IMR-90 (cell line): Measurements from ENCODE around the gene TTC23. TPM values are rescaled to one million over a fixed set of nuclear protein-coding genes. Genes with fewer than 3 reads are reported as not detected.

Source experiments
- ATAC-seq: fragments of 200-7000 bp; cut with Tn5 transposase; 2 replicates; pipeline ENCODE4 v1.9.1; 2020; ENCODE audit warnings: low read depth, mild to moderate bottlenecking, moderate library complexity
- BruUV-seq: library from RNA; stranded (reverse); fragments of 400-500 nt; replicated peaks from 2 replicates; lab custom pipeline; 2021; lab: Mats Ljungman, UMichigan
- CTCF ChIA-PET: fragments of 300-600 bp; formaldehyde crosslinking; extraction: SDS; loops from one replicate; lab custom pipeline; 2021; ENCODE audit warnings: antibody characterized with exemption; lab: Yijun Ruan, JAX
- POLR2A ChIA-PET: fragments of 300-600 bp; sonication (Branson Sonifier 250); formaldehyde crosslinking; loops from one replicate; lab custom pipeline; 2022; ENCODE audit warnings: antibody characterized with exemption; ENCODE audit not compliant: unreplicated experiment; lab: Charles Lee
- DNase-seq: peaks from one replicate; pipeline ENCODE4 v3.0.0; 2013
- H2AFZ ChIP-seq: replicated peaks from 2 replicates; pipeline ENCODE3; 2013; ENCODE audit warnings: low read length, mild to moderate bottlenecking; ENCODE audit not compliant: poor library complexity
- H2AK5ac ChIP-seq: 2 replicates; pipeline ENCODE4 v1.6.1; 2013; ENCODE audit warnings: low read depth, low read length, inconsistent platforms
- H2AK9ac ChIP-seq: replicated peaks from 2 replicates; pipeline ENCODE3; 2013; ENCODE audit warnings: mild to moderate bottlenecking, low read depth, low read length, moderate library complexity; ENCODE audit not compliant: poor library complexity
- H2BK120ac ChIP-seq: 2 replicates; pipeline ENCODE4 v1.6.1; 2013; ENCODE audit warnings: low read depth, low read length, inconsistent platforms
- H2BK15ac ChIP-seq: 3 replicates; pipeline ENCODE4 v1.6.1; 2013; ENCODE audit warnings: low read depth, low read length, inconsistent platforms
- H2BK20ac ChIP-seq: 2 replicates; pipeline ENCODE4 v1.6.1; 2013; ENCODE audit warnings: low read depth, mild to moderate bottlenecking, inconsistent platforms, low read length, moderate library complexity
- H2BK5ac ChIP-seq: 2 replicates; pipeline ENCODE4 v1.6.1; 2013; ENCODE audit warnings: mild to moderate bottlenecking, low read depth, low read length, inconsistent platforms; ENCODE audit not compliant: poor library complexity, severe bottlenecking
- H3K14ac ChIP-seq: replicated peaks from 2 replicates; pipeline ENCODE4 v1.6.1; 2013; ENCODE audit warnings: low read depth, low read length, inconsistent platforms
- H3K18ac ChIP-seq: 2 replicates; pipeline ENCODE4 v1.6.1; 2013; ENCODE audit warnings: low read depth, low read length, control low read depth
- H3K23ac ChIP-seq: 2 replicates; pipeline ENCODE4 v1.6.1; 2013; ENCODE audit warnings: low read depth, low read length, inconsistent platforms
- H3K27ac ChIP-seq: 2 replicates; pipeline ENCODE4 v1.5.1; 2013; ENCODE audit warnings: mild to moderate bottlenecking, control low read depth, low read length; ENCODE audit not compliant: insufficient read depth
- H3K27me3 ChIP-seq: 2 replicates; pipeline ENCODE4 v1.6.1; 2013; ENCODE audit warnings: low read length; ENCODE audit not compliant: control insufficient read depth, insufficient read depth
- H3K36me3 ChIP-seq: 2 replicates; pipeline ENCODE4 v1.6.1; 2013; ENCODE audit warnings: low read length, mixed read lengths; ENCODE audit not compliant: control insufficient read depth, insufficient read depth
- H3K4ac ChIP-seq: 2 replicates; pipeline ENCODE4 v1.6.1; 2013; ENCODE audit warnings: low read depth, low read length, inconsistent platforms
- H3K4me1 ChIP-seq: 2 replicates; pipeline ENCODE4 v1.6.1; 2013; ENCODE audit warnings: low read length, mixed read lengths; ENCODE audit not compliant: control insufficient read depth, insufficient read depth
- H3K4me2 ChIP-seq: 2 replicates; pipeline ENCODE4 v1.6.1; 2013; ENCODE audit warnings: low read depth, mild to moderate bottlenecking, control low read depth, low read length, moderate library complexity
- H3K4me3 ChIP-seq: 2 replicates; pipeline ENCODE4 v1.5.1; 2013; ENCODE audit warnings: low read depth, mild to moderate bottlenecking, control low read depth, low read length, moderate library complexity; ENCODE audit not compliant: insufficient read depth
- H3K56ac ChIP-seq: 2 replicates; pipeline ENCODE4 v1.6.1; 2013; ENCODE audit warnings: low read length, inconsistent platforms; ENCODE audit not compliant: insufficient read depth; ENCODE audit errors: extremely low read depth
- H3K79me1 ChIP-seq, 2 experiments: 2 replicates each; pipeline ENCODE4 v1.6.1; 2013; ENCODE audit warnings: low read length in 2 of 2, inconsistent platforms in 1 of 2, low read depth in 1 of 2
- H3K9ac ChIP-seq: 2 replicates; pipeline ENCODE4 v1.6.1; 2013; ENCODE audit warnings: low read depth, low read length, control low read depth
- H3K9me1 ChIP-seq: 2 replicates; pipeline ENCODE4 v1.6.1; 2013; ENCODE audit warnings: low read length, inconsistent platforms; ENCODE audit not compliant: insufficient read depth
- H3K9me3 ChIP-seq: 2 replicates; pipeline ENCODE4 v1.6.1; 2013; ENCODE audit warnings: low read length; ENCODE audit not compliant: control insufficient read depth, insufficient read depth
- H4K20me1 ChIP-seq: 2 replicates; pipeline ENCODE4 v1.6.1; 2013; ENCODE audit warnings: low read length, inconsistent platforms; ENCODE audit not compliant: insufficient read depth
- H4K5ac ChIP-seq: 2 replicates; pipeline ENCODE4 v1.6.1; 2013; ENCODE audit warnings: mild to moderate bottlenecking, low read depth, low read length, control low read depth
- H4K8ac ChIP-seq, 2 experiments: 2 replicates each; pipeline ENCODE4 v1.6.1; 2013; ENCODE audit warnings: low read depth in 2 of 2, low read length in 2 of 2, control low read depth in 1 of 2, inconsistent platforms in 1 of 2
- H4K91ac ChIP-seq: 2 replicates; pipeline ENCODE4 v1.6.1; 2013; ENCODE audit warnings: low read depth, low read length, inconsistent platforms; ENCODE audit not compliant: insufficient read depth
- BHLHE40 ChIP-seq: fragments of 150-350 bp; IDR thresholded peaks from 2 replicates; pipeline ENCODE4 v1.6.1; 2016; ENCODE audit warnings: mild to moderate bottlenecking, low read depth, low read length
- CEBPB ChIP-seq: IDR thresholded peaks from 2 replicates; pipeline ENCODE4 v1.6.1; 2012; ENCODE audit warnings: low read depth, low read length, improper control_type of control experiment
- CHD1 ChIP-seq: IDR thresholded peaks from 2 replicates; pipeline ENCODE4 v1.6.1; 2012; ENCODE audit warnings: low read depth, low read length, improper control_type of control experiment
- CTCF ChIP-seq: conservative IDR thresholded peaks from 2 replicates; pipeline ENCODE4 v1.5.1; 2012; ENCODE audit warnings: mild to moderate bottlenecking, low read depth, low read length, improper control_type of control experiment
- ELK1 ChIP-seq: fragments of 150-350 bp; IDR thresholded peaks from 2 replicates; pipeline ENCODE4 v1.6.1; 2016; ENCODE audit warnings: low read depth, mild to moderate bottlenecking, low read length, moderate library complexity, borderline replicate concordance
- FOS ChIP-seq: fragments of 150-350 bp; IDR thresholded peaks from 2 replicates; pipeline ENCODE4 v1.6.1; 2016; ENCODE audit warnings: low read depth, low read length
- MAFK ChIP-seq: IDR thresholded peaks from 2 replicates; pipeline ENCODE4 v1.6.1; 2012; ENCODE audit warnings: low read depth, low read length, improper control_type of control experiment
- MAZ ChIP-seq: IDR thresholded peaks from 2 replicates; pipeline ENCODE4 v1.6.1; 2012; ENCODE audit warnings: low read depth, mild to moderate bottlenecking, low read length, improper control_type of control experiment, moderate library complexity, borderline replicate concordance
- MXI1 ChIP-seq: IDR thresholded peaks from 2 replicates; pipeline ENCODE4 v1.6.1; 2012; ENCODE audit warnings: low read depth, mild to moderate bottlenecking, low read length, moderate library complexity, borderline replicate concordance
- NFE2L2 ChIP-seq: fragments of 150-350 bp; IDR thresholded peaks from 2 replicates; pipeline ENCODE4 v1.6.1; 2016; ENCODE audit warnings: low read depth, mild to moderate bottlenecking, low read length
- POLR2A ChIP-seq: IDR thresholded peaks from 2 replicates; pipeline ENCODE4 v1.6.1; 2012; ENCODE audit warnings: mild to moderate bottlenecking, low read depth, low read length
- RAD21 ChIP-seq: IDR thresholded peaks from 2 replicates; pipeline ENCODE4 v1.6.1; 2012; ENCODE audit warnings: low read length, improper control_type of control experiment
- RCOR1 ChIP-seq: IDR thresholded peaks from 2 replicates; pipeline ENCODE4 v1.6.1; 2012; ENCODE audit warnings: mild to moderate bottlenecking, low read length, improper control_type of control experiment; ENCODE audit not compliant: insufficient replicate concordance
- RFX5 ChIP-seq: IDR thresholded peaks from 2 replicates; pipeline ENCODE4 v1.8.0; 2012; ENCODE audit warnings: low read depth, mild to moderate bottlenecking, low read length, moderate library complexity
- SMC3 ChIP-seq: fragments of 150-350 bp; IDR thresholded peaks from 2 replicates; pipeline ENCODE4 v1.6.1; 2016; ENCODE audit warnings: low read depth, mild to moderate bottlenecking, antibody characterized with exemption, low read length, moderate library complexity
- USF2 ChIP-seq: fragments of 150-350 bp; IDR thresholded peaks from 2 replicates; pipeline ENCODE4 v1.6.1; 2017; ENCODE audit warnings: mild to moderate bottlenecking, antibody characterized with exemption, low read length, low read depth
- WGBS, 2 experiments: methylation state at CpG; one replicate each; pipeline versions ENCODE4 v1.1.5 to v1.1.7; 2013; ENCODE audit warnings: missing lambda C conversion rate in 2 of 2; ENCODE audit not compliant: insufficient read length in 1 of 2; ENCODE audit errors: extremely low coverage in 2 of 2; 5-methylcytosine and 5-hydroxymethylcytosine counted together
- dilution Hi-C: fragments of 300-500 bp; cut with HindIII; formaldehyde crosslinking; loops from one replicate; pipeline ENCODE4 v1.14.3; 2018; ENCODE audit warnings: low sequenced_read_pairs; ENCODE audit not compliant: unreplicated experiment
- in situ Hi-C: fragments of 300-500 bp; cut with MboI; formaldehyde crosslinking; loops from 3 replicates; pipeline ENCODE4 v1.14.3; 2019; ENCODE audit warnings: low sequenced_read_pairs, inconsistent platforms, mixed read lengths
- intact Hi-C: fragments of 100-400 bp; cut with micrococcal nuclease; formaldehyde crosslinking; loops from 2 replicates; pipeline ENCODE4 v1.10.0; 2022
- polyA plus RNA-seq, 3 experiments: library from polyadenylated mRNA; depleted of rRNA; stranded (reverse); fragments of >200 nt; gene quantifications; 2 replicates each; pipeline ENCODE4 v1.2.3, GENCODE V29; 2012; ENCODE audit warnings: low replicate concordance in 1 of 3
- total RNA-seq: library from RNA; depleted of rRNA; stranded (reverse); fragments of >200 nt; gene quantifications from 2 replicates; pipeline ENCODE4 v1.2.3, GENCODE V29; 2012

The TTC23 gene
- total and polyA plus RNA-seq, 2 of the 4 experiments (the other 2 are of a cell fraction), result 7.8 to 29.8 TPM

- no peak overlapping the region for H4K8ac ChIP-seq
- H3K9me1 ChIP-seq, result peaks cover 26% of the 10 kb centered on the region
- dilution Hi-C loops, result no loop called here
- POLR2A ChIA-PET, result no interaction called here
- H3K23ac ChIP-seq, result no peak overlapping the region
- no peak overlapping the region for H2AK5ac ChIP-seq
- H2BK15ac ChIP-seq, result no peak overlapping the region
- TF ChIP-seq MAZ, result no peak
- TF ChIP-seq FOS, result no peak
- TF ChIP-seq MXI1, result no peak
- no peak for TF ChIP-seq RCOR1
- TF ChIP-seq ELK1, result no peak
- no peak for TF ChIP-seq NFE2L2
- TF ChIP-seq USF2, result no peak
- TF ChIP-seq SMC3, result no peak
- no peak for TF ChIP-seq CHD1
- no peak for TF ChIP-seq MAFK
- no peak for TF ChIP-seq RAD21
- TF ChIP-seq POLR2A, result no peak
- no peak for TF ChIP-seq RFX5
- TF ChIP-seq BHLHE40, result no peak
- no peak for TF ChIP-seq CEBPB
- TF ChIP-seq CTCF, result no peak
- H3K36me3 ChIP-seq, result peaks cover 12% of the 10 kb centered on the region
- no peak overlapping the region for H3K4me2 ChIP-seq
- no peak overlapping the region for H2AK9ac ChIP-seq
- H3K18ac ChIP-seq, result no peak overlapping the region
- H3K27me3 ChIP-seq, result no peaks in the 10 kb centered on the region
- H4K20me1 ChIP-seq, result peaks cover 4% of the 10 kb centered on the region; the same call in 1 of the 2 replicates
- no peak overlapping the region for H2BK5ac ChIP-seq
- in situ Hi-C loops, result no loop called here
- intact Hi-C loops, result no loop called here
- no peak for ATAC-seq
- no peak overlapping the region for H3K4me3 ChIP-seq
- H3K79me1 ChIP-seq, result peaks cover 0 to 28% of the 10 kb centered on the region in 2 experiments; a peak in 2 of 4 replicates
- no peak overlapping the region for H2BK20ac ChIP-seq
- H3K4me1 ChIP-seq, result peaks cover 5% of the 10 kb centered on the region
- H3K9me3 ChIP-seq, result no peaks in the 10 kb centered on the region
- no peak overlapping the region for H3K4ac ChIP-seq
- H2BK120ac ChIP-seq, result no peak overlapping the region
- H3K27ac ChIP-seq, result no peak overlapping the region
- 94% methylated on average over 4 of the region's 4 CpGs; no CpG with 5 or more reads in 1 of the 2 experiments for WGBS, 2 experiments
- CTCF ChIA-PET, result no interaction called here
- H4K5ac ChIP-seq, result no peak overlapping the region
- DNase-seq, result no peak
- H3K56ac ChIP-seq, result no peak overlapping the region
- H3K14ac ChIP-seq, result no peak overlapping the region
- H2AFZ ChIP-seq, result no peak overlapping the region
- H3K9ac ChIP-seq, result no peak overlapping the region
- no TSS peak for BruUV-seq
- H4K91ac ChIP-seq, result no peak overlapping the region
Measured at GRCh38 chr15:99132122-99132521, 117.3 kb downstream of the TTC23 start.
